Fibroblast of skin of back (primary cell): ENCODE data around the gene BANK1.
"Not testable (repeated sequence)": the region's sequence is repeated elsewhere in the genome, so short reads cannot be mapped to it uniquely, and the experiment has no call there.

Experiments used
- DNase-seq: peaks from one replicate; pipeline ENCODE4 v3.0.0-alpha.2; 2013

The BANK1 gene

GRCh38 chr4:101888472-101888871, 97.9 kb downstream of the BANK1 start:
- no peak for DNase-seq

- DNase-seq = not testable (repeated sequence)
Measured at GRCh38 chr4:101905527-101905926, 115.0 kb downstream of the BANK1 start.

- DNase-seq = no peak
Measured at GRCh38 chr4:101910786-101911373, 120.3 kb downstream of the BANK1 start.

GRCh38 chr4:101911616-101912015, 121.1 kb downstream of the BANK1 start:
- no peak for DNase-seq

GRCh38 chr4:101914761-101915160, 124.2 kb downstream of the BANK1 start:
- DNase-seq = no peak

- no peak for DNase-seq
Measured at GRCh38 chr4:101919373-101919977, 128.9 kb downstream of the BANK1 start.

GRCh38 chr4:101921370-101921769, 130.8 kb downstream of the BANK1 start:
- DNase-seq = no peak

GRCh38 chr4:101931619-101932018, 141.1 kb downstream of the BANK1 start:
- no peak for DNase-seq

GRCh38 chr4:101933855-101934254, 143.3 kb downstream of the BANK1 start:
- DNase-seq = no peak

- DNase-seq = no peak
Measured at GRCh38 chr4:101938836-101939235, 148.3 kb downstream of the BANK1 start.

GRCh38 chr4:101941816-101942358, 151.4 kb downstream of the BANK1 start:
- DNase-seq = no peak

GRCh38 chr4:101942891-101943290, 152.4 kb downstream of the BANK1 start:
- no peak for DNase-seq

GRCh38 chr4:101944649-101945048, 154.1 kb downstream of the BANK1 start:
- DNase-seq = no peak

- DNase-seq = no peak
Measured at GRCh38 chr4:101948055-101948454, 157.5 kb downstream of the BANK1 start.

- no peak for DNase-seq
Measured at GRCh38 chr4:101948951-101949350, 158.4 kb downstream of the BANK1 start.

GRCh38 chr4:101950258-101950979, 159.9 kb downstream of the BANK1 start:
- no peak for DNase-seq

GRCh38 chr4:101952985-101953384, 162.5 kb downstream of the BANK1 start:
- DNase-seq = no peak

GRCh38 chr4:101953949-101954348, 163.4 kb downstream of the BANK1 start:
- peak; percentile 80 for DNase-seq

GRCh38 chr4:101954351-101954750, 163.8 kb downstream of the BANK1 start:
- peak; percentile 32 for DNase-seq

- DNase-seq = no peak
Measured at GRCh38 chr4:101954975-101955678, 164.6 kb downstream of the BANK1 start.

GRCh38 chr4:101956068-101956825, 165.7 kb downstream of the BANK1 start:
- DNase-seq = no peak

- no peak for DNase-seq
Measured at GRCh38 chr4:101958547-101958946, 168.0 kb downstream of the BANK1 start.
